Fibroblast of lung (primary cell): Measurements from ENCODE around the gene GARNL3.

Source experiments
- CTCF ChIP-seq, 2 donors: IDR thresholded peaks in 1 of 2; conservative IDR thresholded peaks in 1 of 2; 1 replicate in 1 of 2; 2 replicates in 1 of 2; pipeline ENCODE4 v1.5.1; 2011 to 2012; ENCODE audit warnings: low read length in 2 of 2, control low read depth in 1 of 2, inconsistent platforms in 1 of 2, low read depth in 1 of 2, mild to moderate bottlenecking in 1 of 2
- EZH2 ChIP-seq: IDR thresholded peaks from 2 replicates; pipeline ENCODE4 v1.5.1; 2012; ENCODE audit warnings: low read length, control low read depth, mild to moderate bottlenecking; ENCODE audit errors: missing control alignments

GRCh38 chr9:127398275-127398647 is 133.7 kb downstream of the GARNL3 start:
- TF ChIP-seq CTCF (conservative IDR thresholded peaks at IDR 0.05 in 1 of 2, IDR thresholded peaks at IDR 0.05 in 1 of 2; ENCODE audit: low read depth in 1 of 2, low read length in 2 of 2) = no peak
- no peak for TF ChIP-seq EZH2
